ENCODE data around the gene PADI2. TPM values are rescaled to one million over a fixed set of nuclear protein-coding genes. Genes with fewer than 3 reads are reported as not detected.

The PADI2 gene
- total and polyA plus RNA-seq, 2 donors (not counting 3 experiments of a cell fraction or from before 2014, with no cell fraction given): not detected

DNA sequence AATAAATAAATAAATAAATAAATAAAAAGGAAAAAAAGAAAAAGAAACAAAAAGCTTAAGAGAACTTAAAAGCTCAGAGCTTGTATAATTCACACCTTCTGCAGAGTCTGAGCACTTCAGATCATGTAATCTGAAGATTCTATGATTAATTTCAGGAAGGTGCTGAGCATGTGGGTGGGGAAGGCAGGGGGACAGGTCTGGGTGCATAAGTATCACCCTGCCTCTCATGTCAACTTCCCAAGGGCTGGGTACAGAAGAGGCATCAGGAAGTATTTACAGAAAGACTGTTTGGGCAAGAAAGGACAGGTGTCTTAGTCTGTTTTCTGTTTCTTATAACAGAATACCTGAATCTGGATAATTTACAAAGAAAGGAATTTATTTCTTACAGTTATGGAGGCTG lies 20.4 kb upstream of the PADI2 start:
- Histone ChIP-seq H3K4me1 (ENCODE audit: control insufficient read depth, extremely low read depth, insufficient read depth, low read length) (no peaks in the 10 kb centered on the region), H2AFZ (ENCODE audit: low read depth, low read length) (no peak overlapping the region), H3K27me3 (ENCODE audit: control insufficient read depth in 2 of 2, insufficient read depth in 2 of 2, low read length in 2 of 2) (peaks cover 0 to 13% of the 10 kb centered on the region in 2 experiments), H3K9me1 (replicated peaks; ENCODE audit: control insufficient read depth, extremely low read depth, insufficient read depth, low read length) (no peaks in the 10 kb centered on the region), H3K9ac (replicated peaks; ENCODE audit: extremely low read depth, insufficient read depth, low read length) (no peak overlapping the region), H3K27ac (ENCODE audit: insufficient read depth, low read depth, low read length) (no peak overlapping the region), H3K4me3 (replicated peaks in 1 of 3; ENCODE audit: insufficient read depth in 1 of 3, low read depth in 1 of 3, low read length in 3 of 3) (no peak overlapping the region), H3K9me3 (replicated peaks; ENCODE audit: control insufficient read depth, insufficient read depth, low read length) (no peaks in the 10 kb centered on the region), H3K79me2 (ENCODE audit: control insufficient read depth, insufficient read depth, low read length) (no peaks in the 10 kb centered on the region), H4K20me1 (replicated peaks; ENCODE audit: control insufficient read depth, extremely low read depth, insufficient read depth, low read length) (no peaks in the 10 kb centered on the region), H3K4me2 (ENCODE audit: insufficient read depth, low read length) (no peak overlapping the region), H3K36me3 (ENCODE audit: control insufficient read depth in 2 of 2, extremely low read depth in 1 of 2, insufficient read depth in 2 of 2, low read length in 2 of 2) (no peaks in the 10 kb centered on the region)
- dilution Hi-C loops (cut with MboI; ENCODE audit: extremely low pct_ligation_motif_present, low sequenced_read_pairs): no loop called here
- no peak for FAIRE-seq
- BruUV-seq (replicated peaks): no TSS peak
- CTCF ChIA-PET: no interaction called here
- intact Hi-C loops (cut with micrococcal nuclease): no loop called here
- no peak for TF ChIP-seq POLR2AphosphoS5 (IDR thresholded peaks at IDR 0.05; ENCODE audit: insufficient read depth, low read depth, low read length)
- no peak for TF ChIP-seq JUN (IDR thresholded peaks at IDR 0.05; ENCODE audit: borderline replicate concordance, insufficient read depth, insufficient read length, low read depth)
- TF ChIP-seq POLR2A (IDR thresholded peaks at IDR 0.05; ENCODE audit: low read depth, low read length): no peak
- no peak for TF ChIP-seq FOS (IDR thresholded peaks at IDR 0.05; ENCODE audit: borderline replicate concordance, insufficient read depth, low read length)
- no peak for TF ChIP-seq MYC (IDR thresholded peaks at IDR 0.05; ENCODE audit: low read depth, low read length)
- TF ChIP-seq, protein P1, sequence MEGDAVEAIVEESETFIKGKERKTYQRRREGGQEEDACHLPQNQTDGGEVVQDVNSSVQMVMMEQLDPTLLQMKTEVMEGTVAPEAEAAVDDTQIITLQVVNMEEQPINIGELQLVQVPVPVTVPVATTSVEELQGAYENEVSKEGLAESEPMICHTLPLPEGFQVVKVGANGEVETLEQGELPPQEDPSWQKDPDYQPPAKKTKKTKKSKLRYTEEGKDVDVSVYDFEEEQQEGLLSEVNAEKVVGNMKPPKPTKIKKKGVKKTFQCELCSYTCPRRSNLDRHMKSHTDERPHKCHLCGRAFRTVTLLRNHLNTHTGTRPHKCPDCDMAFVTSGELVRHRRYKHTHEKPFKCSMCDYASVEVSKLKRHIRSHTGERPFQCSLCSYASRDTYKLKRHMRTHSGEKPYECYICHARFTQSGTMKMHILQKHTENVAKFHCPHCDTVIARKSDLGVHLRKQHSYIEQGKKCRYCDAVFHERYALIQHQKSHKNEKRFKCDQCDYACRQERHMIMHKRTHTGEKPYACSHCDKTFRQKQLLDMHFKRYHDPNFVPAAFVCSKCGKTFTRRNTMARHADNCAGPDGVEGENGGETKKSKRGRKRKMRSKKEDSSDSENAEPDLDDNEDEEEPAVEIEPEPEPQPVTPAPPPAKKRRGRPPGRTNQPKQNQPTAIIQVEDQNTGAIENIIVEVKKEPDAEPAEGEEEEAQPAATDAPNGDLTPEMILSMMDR (IDR thresholded peaks at IDR 0.05; ENCODE audit: extremely low read depth in 1 of 2, insufficient read depth in 1 of 2, low read depth in 1 of 2, low read length in 2 of 2): no peak
- TF ChIP-seq EZH2 (IDR thresholded peaks at IDR 0.05; ENCODE audit: borderline replicate concordance, low read depth, low read length, severe bottlenecking): no peak
- TF ChIP-seq GATA2 (IDR thresholded peaks at IDR 0.05; ENCODE audit: insufficient read depth, insufficient read length, low read depth, low read length): no peak
- TF ChIP-seq, protein P2, sequence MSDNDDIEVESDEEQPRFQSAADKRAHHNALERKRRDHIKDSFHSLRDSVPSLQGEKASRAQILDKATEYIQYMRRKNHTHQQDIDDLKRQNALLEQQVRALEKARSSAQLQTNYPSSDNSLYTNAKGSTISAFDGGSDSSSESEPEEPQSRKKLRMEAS (IDR thresholded peaks at IDR 0.05; ENCODE audit: insufficient read depth, insufficient read length): no peak
- POLR2A ChIA-PET: no interaction called here
- DNase-seq (ENCODE audit: low read depth, low spot score): no peak
